Parathyroid adenoma (tissue), 2 donors: ENCODE results near the gene ACBD3.

Experiments used
- H2AFZ ChIP-seq: fragments of 300-600 bp; sonication (generic); one replicate; pipeline ENCODE4 v1.7.0; 2017; ENCODE audit warnings: antibody characterized with exemption, mild to moderate bottlenecking
- H3K27ac ChIP-seq: fragments of 300-600 bp; sonication (generic); one replicate; pipeline ENCODE4 v1.7.0; 2017
- H3K27me3 ChIP-seq: fragments of 300-600 bp; sonication (generic); one replicate; pipeline ENCODE4 v1.7.0; 2017; ENCODE audit warnings: low read length; ENCODE audit not compliant: control insufficient read depth, insufficient read depth
- H3K36me3 ChIP-seq: fragments of 300-600 bp; sonication (generic); one replicate; pipeline ENCODE4 v1.7.0; 2017; ENCODE audit warnings: low read length; ENCODE audit not compliant: control insufficient read depth, insufficient read depth
- H3K4me1 ChIP-seq: fragments of 300-600 bp; sonication (generic); one replicate; pipeline ENCODE4 v1.7.0; 2017; ENCODE audit warnings: control low read depth
- H3K4me2 ChIP-seq: fragments of 300-600 bp; sonication (generic); one replicate; pipeline ENCODE4 v1.7.0; 2017; ENCODE audit warnings: low read length
- H3K4me3 ChIP-seq: fragments of 300-600 bp; sonication (generic); one replicate; pipeline ENCODE4 v1.7.0; 2017; ENCODE audit warnings: low read depth, low read length
- H3K79me2 ChIP-seq: fragments of 300-600 bp; sonication (generic); one replicate; pipeline ENCODE4 v1.7.0; 2017; ENCODE audit warnings: control low read depth
- H3K9ac ChIP-seq: fragments of 300-600 bp; sonication (generic); one replicate; pipeline ENCODE4 v1.7.0; 2017; ENCODE audit warnings: mild to moderate bottlenecking
- H3K9me3 ChIP-seq: fragments of 300-600 bp; sonication (generic); one replicate; pipeline ENCODE4 v1.7.0; 2017; ENCODE audit warnings: low read length; ENCODE audit not compliant: control insufficient read depth
- TF ChIP-seq, protein P1 (sequence below): fragments of 300-600 bp; sonication (generic); IDR thresholded peaks from one replicate; pipeline ENCODE4 v1.7.0; 2017; ENCODE audit warnings: antibody characterized with exemption, mild to moderate bottlenecking
- donor health status: primary hyperparathyroidism.

The ACBD3 gene

DNA sequence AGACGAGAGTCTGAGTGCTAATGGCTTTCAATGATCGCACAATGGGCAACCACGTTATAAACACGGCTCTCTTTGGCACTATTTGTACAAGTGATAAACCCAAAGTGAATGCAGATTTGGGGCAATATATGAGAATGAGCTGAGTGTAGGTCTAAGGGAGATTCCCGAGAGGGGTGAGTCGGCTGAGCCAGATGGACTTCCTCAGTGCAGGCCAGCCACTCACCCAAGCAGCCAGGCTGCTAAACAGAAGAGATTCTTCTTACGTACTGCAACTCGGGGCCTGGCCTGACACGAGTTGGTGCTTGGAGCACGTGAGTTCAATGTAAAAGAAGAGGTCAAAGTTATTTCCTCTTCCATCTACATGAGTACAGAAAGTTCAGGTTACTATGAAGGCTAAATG, 30.7 kb upstream of the ACBD3 start:
- no peak overlapping the region for H3K4me3 ChIP-seq
- H3K27ac ChIP-seq = no peak overlapping the region
- no peak overlapping the region for H3K9ac ChIP-seq
- H3K79me2 ChIP-seq = no peaks in the 10 kb centered on the region
- no peaks in the 10 kb centered on the region for H3K4me1 ChIP-seq
- H3K4me2 ChIP-seq = no peak overlapping the region
- H3K9me3 ChIP-seq = no peaks in the 10 kb centered on the region
- H3K36me3 ChIP-seq = no peaks in the 10 kb centered on the region
- no peak overlapping the region for H2AFZ ChIP-seq
- H3K27me3 ChIP-seq = no peaks in the 10 kb centered on the region
- TF ChIP-seq, protein P1, sequence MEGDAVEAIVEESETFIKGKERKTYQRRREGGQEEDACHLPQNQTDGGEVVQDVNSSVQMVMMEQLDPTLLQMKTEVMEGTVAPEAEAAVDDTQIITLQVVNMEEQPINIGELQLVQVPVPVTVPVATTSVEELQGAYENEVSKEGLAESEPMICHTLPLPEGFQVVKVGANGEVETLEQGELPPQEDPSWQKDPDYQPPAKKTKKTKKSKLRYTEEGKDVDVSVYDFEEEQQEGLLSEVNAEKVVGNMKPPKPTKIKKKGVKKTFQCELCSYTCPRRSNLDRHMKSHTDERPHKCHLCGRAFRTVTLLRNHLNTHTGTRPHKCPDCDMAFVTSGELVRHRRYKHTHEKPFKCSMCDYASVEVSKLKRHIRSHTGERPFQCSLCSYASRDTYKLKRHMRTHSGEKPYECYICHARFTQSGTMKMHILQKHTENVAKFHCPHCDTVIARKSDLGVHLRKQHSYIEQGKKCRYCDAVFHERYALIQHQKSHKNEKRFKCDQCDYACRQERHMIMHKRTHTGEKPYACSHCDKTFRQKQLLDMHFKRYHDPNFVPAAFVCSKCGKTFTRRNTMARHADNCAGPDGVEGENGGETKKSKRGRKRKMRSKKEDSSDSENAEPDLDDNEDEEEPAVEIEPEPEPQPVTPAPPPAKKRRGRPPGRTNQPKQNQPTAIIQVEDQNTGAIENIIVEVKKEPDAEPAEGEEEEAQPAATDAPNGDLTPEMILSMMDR = no peak

DNA sequence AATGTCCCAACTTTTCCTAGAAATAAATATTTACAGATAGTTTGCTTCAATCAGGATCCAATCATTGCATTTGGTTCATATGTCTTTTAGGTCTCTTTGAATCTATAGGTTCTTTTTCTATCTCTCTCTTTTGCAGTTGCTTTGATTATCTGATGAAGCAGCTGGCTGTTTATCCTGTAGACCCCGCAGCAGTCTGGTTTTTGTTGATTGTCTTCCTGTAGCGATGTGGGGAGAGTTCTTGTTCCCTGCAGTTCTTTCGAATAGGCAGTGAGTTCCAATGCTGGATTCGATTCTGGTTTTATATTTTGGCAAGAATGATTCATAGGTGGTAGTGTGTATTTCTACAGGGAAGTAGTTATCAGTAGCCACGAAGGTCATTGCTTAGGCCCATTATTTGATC, 29.5 kb upstream of the ACBD3 start:
- TF ChIP-seq, protein P1 = no peak
- no peak overlapping the region for H3K4me2 ChIP-seq
- H3K9ac ChIP-seq = no peak overlapping the region
- H3K27ac ChIP-seq = no peak overlapping the region
- no peak overlapping the region for H2AFZ ChIP-seq
- H3K27me3 ChIP-seq = no peaks in the 10 kb centered on the region
- H3K4me3 ChIP-seq = no peak overlapping the region
- no peaks in the 10 kb centered on the region for H3K79me2 ChIP-seq
- no peaks in the 10 kb centered on the region for H3K4me1 ChIP-seq
- H3K36me3 ChIP-seq = no peaks in the 10 kb centered on the region
- H3K9me3 ChIP-seq = no peaks in the 10 kb centered on the region

DNA sequence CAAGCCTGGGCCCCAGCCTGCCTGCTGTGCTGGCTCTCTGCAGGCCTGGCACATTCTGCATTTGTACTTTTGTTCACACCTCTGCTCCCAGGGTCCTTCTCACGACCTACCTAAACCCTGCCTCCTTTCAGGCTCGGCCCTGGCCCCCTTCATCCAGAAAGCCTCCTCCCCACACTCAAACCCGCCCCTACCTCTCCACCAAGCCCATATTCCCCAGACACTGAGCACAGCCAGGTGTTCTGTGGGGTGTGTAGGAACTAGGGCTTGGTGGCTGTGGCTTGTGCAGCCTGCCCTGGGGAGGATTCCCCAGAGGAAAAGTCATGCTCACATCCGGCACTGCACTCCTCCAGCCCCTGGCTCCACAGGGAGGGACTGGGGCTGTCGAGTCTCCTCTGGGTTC, 28.7 kb upstream of the ACBD3 start:
- Histone ChIP-seq H3K9ac (no peak overlapping the region), H3K4me3 (no peak overlapping the region), H2AFZ (no peak overlapping the region), H3K27ac (no peak overlapping the region), H3K79me2 (no peaks in the 10 kb centered on the region), H3K9me3 (no peaks in the 10 kb centered on the region), H3K36me3 (no peaks in the 10 kb centered on the region), H3K27me3 (no peaks in the 10 kb centered on the region), H3K4me2 (no peak overlapping the region), H3K4me1 (no peaks in the 10 kb centered on the region)
- TF ChIP-seq, protein P1 = no peak

DNA sequence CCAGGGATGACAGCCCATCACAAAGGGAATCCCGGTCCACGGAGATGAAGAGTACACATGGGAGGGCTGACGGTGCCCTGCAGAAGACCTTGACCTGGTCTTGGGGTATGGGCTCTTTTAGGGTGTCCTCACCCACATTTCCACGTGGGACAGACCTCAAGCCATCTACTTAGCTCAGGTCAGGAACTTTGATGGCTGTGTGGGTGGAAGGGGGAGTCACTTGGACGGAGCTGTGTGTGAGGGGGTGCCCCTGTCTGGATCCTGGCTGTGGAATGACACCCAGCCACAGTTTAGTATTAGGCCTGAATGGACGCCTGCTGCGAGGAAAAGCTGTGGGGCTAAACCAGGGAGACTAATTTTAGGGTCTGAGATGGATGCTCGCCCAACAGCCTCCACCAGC, 26.0 kb upstream of the ACBD3 start:
- H3K79me2 ChIP-seq = no peaks in the 10 kb centered on the region
- TF ChIP-seq, protein P1 = no peak
- no peak overlapping the region for H3K9ac ChIP-seq
- H2AFZ ChIP-seq = no peak overlapping the region
- H3K4me1 ChIP-seq = no peaks in the 10 kb centered on the region
- H3K36me3 ChIP-seq = no peaks in the 10 kb centered on the region
- no peak overlapping the region for H3K4me3 ChIP-seq
- no peak overlapping the region for H3K27ac ChIP-seq
- H3K9me3 ChIP-seq = no peaks in the 10 kb centered on the region
- H3K27me3 ChIP-seq = no peaks in the 10 kb centered on the region
- H3K4me2 ChIP-seq = no peak overlapping the region

DNA sequence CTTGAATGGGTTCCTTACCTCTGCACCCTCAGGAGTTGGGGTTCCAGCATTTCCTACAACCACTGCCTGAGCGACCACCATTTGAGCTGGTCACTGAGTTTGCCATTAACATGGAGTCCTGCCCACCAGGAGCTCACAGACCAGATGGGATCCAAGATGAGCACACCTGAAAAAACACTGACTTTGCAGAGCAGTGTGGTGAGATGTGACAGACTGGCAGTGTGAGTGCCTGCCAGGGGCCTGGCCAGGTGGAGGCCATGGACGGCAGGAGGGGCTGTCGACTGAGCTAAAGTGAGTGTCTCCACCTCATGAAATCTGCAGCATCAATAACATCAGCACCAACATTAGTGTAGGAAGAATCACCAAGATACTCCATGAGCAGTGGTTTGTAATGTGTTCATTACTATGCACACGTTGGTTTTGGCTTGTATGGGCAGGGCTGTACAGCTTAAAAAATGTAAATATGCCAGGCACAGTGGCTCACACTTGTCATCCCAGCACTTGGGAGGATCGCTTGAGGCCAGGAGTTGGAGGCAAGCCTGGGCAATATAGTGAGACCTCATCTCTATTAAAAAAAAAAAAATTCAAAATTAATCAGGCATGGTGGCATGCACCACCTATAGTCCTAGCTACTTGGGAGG, 24.8 kb upstream of the ACBD3 start:
- H3K4me3 ChIP-seq = no peak overlapping the region
- TF ChIP-seq, protein P1 = no peak
- no peaks in the 10 kb centered on the region for H3K4me1 ChIP-seq

More for the DNA sequence above, 24.8 kb upstream of the ACBD3 start:
- no peaks in the 10 kb centered on the region for H3K79me2 ChIP-seq
- no peak overlapping the region for H3K9ac ChIP-seq
- no peaks in the 10 kb centered on the region for H3K27me3 ChIP-seq
- no peaks in the 10 kb centered on the region for H3K36me3 ChIP-seq
- no peak overlapping the region for H3K27ac ChIP-seq
- H2AFZ ChIP-seq = no peak overlapping the region
- H3K4me2 ChIP-seq = no peak overlapping the region
- no peaks in the 10 kb centered on the region for H3K9me3 ChIP-seq
